Measurements from ENCODE around the gene PEX10.

Gene PEX10

GRCh38 chr1:2396476-2396875 lies 15.9 kb downstream of the PEX10 start:
- peaks cover 21% of the 10 kb centered on the region for H3K4me1 Mint-ChIP-seq
- no peak for DNase-seq
- H3K27ac Mint-ChIP-seq = no peak overlapping the region
- no peak overlapping the region for H3K4me3 Mint-ChIP-seq
- H3K9me3 Mint-ChIP-seq = no peaks in the 10 kb centered on the region
- H3K27me3 Mint-ChIP-seq (ENCODE audit: low read depth, poor library complexity) = peaks cover 8% of the 10 kb centered on the region
- H3K36me3 Mint-ChIP-seq (ENCODE audit: low read depth) = peaks cover 53% of the 10 kb centered on the region
- TF ChIP-seq, protein P1, sequence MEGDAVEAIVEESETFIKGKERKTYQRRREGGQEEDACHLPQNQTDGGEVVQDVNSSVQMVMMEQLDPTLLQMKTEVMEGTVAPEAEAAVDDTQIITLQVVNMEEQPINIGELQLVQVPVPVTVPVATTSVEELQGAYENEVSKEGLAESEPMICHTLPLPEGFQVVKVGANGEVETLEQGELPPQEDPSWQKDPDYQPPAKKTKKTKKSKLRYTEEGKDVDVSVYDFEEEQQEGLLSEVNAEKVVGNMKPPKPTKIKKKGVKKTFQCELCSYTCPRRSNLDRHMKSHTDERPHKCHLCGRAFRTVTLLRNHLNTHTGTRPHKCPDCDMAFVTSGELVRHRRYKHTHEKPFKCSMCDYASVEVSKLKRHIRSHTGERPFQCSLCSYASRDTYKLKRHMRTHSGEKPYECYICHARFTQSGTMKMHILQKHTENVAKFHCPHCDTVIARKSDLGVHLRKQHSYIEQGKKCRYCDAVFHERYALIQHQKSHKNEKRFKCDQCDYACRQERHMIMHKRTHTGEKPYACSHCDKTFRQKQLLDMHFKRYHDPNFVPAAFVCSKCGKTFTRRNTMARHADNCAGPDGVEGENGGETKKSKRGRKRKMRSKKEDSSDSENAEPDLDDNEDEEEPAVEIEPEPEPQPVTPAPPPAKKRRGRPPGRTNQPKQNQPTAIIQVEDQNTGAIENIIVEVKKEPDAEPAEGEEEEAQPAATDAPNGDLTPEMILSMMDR (IDR thresholded peaks at IDR 0.05) = no peak

- DNase-seq = no peak
- Mint-ChIP-seq H3K4me3 (no peak overlapping the region), H3K27me3 (ENCODE audit: low read depth, poor library complexity) (peaks cover 8% of the 10 kb centered on the region), H3K4me1 (peaks cover 21% of the 10 kb centered on the region), H3K36me3 (ENCODE audit: low read depth) (peaks cover 51% of the 10 kb centered on the region), H3K27ac (peak overlapping the region; percentile 59), H3K9me3 (no peaks in the 10 kb centered on the region)
- TF ChIP-seq, protein P1 (IDR thresholded peaks at IDR 0.05) = no peak
Observed at GRCh38 chr1:2396059-2396458, 16.3 kb downstream of the PEX10 start.

GRCh38 chr1:2395245-2395644 lies 17.1 kb downstream of the PEX10 start:
- Mint-ChIP-seq H3K36me3 (ENCODE audit: low read depth) (peaks cover 45% of the 10 kb centered on the region), H3K27me3 (ENCODE audit: low read depth, poor library complexity) (peaks cover 8% of the 10 kb centered on the region), H3K4me3 (no peak overlapping the region), H3K9me3 (no peaks in the 10 kb centered on the region), H3K27ac (peak overlapping the region; percentile 86), H3K4me1 (peaks cover 28% of the 10 kb centered on the region)
- TF ChIP-seq, protein P1 (IDR thresholded peaks at IDR 0.05) = no peak
- no peak for DNase-seq

DNA sequence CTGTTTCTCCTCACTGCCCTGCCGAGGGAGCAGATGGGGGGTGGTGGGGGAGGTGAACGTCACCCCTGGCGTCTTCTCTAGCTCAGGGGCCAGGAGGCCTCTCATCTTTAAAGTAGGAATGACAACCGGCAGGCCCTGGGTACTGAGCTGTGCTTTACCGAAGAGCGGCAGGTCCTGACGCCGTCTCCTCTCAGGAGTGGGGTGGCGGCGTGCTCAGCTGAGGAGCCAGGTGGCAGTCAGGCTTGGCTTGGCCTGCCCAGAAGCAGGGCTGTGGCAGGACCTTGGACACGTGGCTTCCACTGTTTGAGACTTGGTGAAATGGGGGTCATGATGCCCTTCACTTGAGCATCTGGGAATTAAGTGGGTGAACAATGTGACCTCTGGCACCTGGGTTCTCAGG lies 17.6 kb downstream of the PEX10 start:
- peaks cover 33% of the 10 kb centered on the region for H3K4me1 Mint-ChIP-seq
- TF ChIP-seq, protein P1 (IDR thresholded peaks at IDR 0.05) = no peak
- H3K27ac Mint-ChIP-seq = peak overlapping the region; percentile 86
- H3K27me3 Mint-ChIP-seq (ENCODE audit: low read depth, poor library complexity) = peaks cover 8% of the 10 kb centered on the region
- DNase-seq = no peak
- H3K36me3 Mint-ChIP-seq (ENCODE audit: low read depth) = peaks cover 41% of the 10 kb centered on the region
- H3K4me3 Mint-ChIP-seq = no peak overlapping the region
- no peaks in the 10 kb centered on the region for H3K9me3 Mint-ChIP-seq

GRCh38 chr1:2394220-2394619 lies 18.1 kb downstream of the PEX10 start:
- TF ChIP-seq, protein P1 (IDR thresholded peaks at IDR 0.05) = no peak
- H3K9me3 Mint-ChIP-seq = no peaks in the 10 kb centered on the region
- H3K4me3 Mint-ChIP-seq = no peak overlapping the region
- peak overlapping the region; percentile 85 for H3K27ac Mint-ChIP-seq
- no peak for DNase-seq
- peaks cover 33% of the 10 kb centered on the region for H3K4me1 Mint-ChIP-seq
- H3K36me3 Mint-ChIP-seq (ENCODE audit: low read depth) = peaks cover 37% of the 10 kb centered on the region
- peaks cover 8% of the 10 kb centered on the region for H3K27me3 Mint-ChIP-seq (ENCODE audit: low read depth, poor library complexity)

DNA sequence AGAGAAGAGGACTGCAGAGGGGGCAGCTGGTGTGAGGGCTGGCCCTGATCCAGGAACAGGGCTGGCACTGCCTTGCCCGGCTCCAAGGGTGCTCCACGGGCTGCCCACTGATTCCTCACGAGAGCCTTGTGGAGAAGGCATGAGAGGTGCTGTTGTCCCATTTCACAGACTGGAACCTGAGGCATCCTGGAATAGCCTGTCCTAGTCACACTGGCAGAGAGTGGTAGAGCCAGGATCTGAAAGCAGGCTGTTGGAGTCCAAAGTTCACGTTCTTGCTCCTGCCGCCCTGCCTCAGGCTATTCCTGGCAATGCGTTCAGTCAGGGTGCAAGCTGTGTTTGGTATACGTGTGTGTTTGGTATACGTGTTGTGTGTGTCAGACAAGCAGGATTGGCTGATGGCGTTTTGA lies 18.9 kb downstream of the PEX10 start:
- TF ChIP-seq, protein P1 (IDR thresholded peaks at IDR 0.05) = no peak
- no peak for DNase-seq
- H3K27me3 Mint-ChIP-seq (ENCODE audit: low read depth, poor library complexity) = peaks cover 8% of the 10 kb centered on the region
- H3K27ac Mint-ChIP-seq = peak overlapping the region; percentile 50
- peaks cover 30% of the 10 kb centered on the region for H3K36me3 Mint-ChIP-seq (ENCODE audit: low read depth)
- peak overlapping the region; percentile 91 for H3K4me3 Mint-ChIP-seq
- H3K4me1 Mint-ChIP-seq = peaks cover 33% of the 10 kb centered on the region
- no peaks in the 10 kb centered on the region for H3K9me3 Mint-ChIP-seq

Data from nephron progenitor cell (in vitro differentiated cells).